Kidney tubule cell (primary cell): ENCODE data around the gene SZT2.

Experiments
- DNase-seq: peaks from one replicate; pipeline ENCODE4 v3.0.0-alpha.2; 2018; ENCODE audit warnings: low spot score

The SZT2 gene

GRCh38 chr1:43423672-43424550, 34.2 kb downstream of the SZT2 start:
- peak; percentile 37 for DNase-seq

DNA sequence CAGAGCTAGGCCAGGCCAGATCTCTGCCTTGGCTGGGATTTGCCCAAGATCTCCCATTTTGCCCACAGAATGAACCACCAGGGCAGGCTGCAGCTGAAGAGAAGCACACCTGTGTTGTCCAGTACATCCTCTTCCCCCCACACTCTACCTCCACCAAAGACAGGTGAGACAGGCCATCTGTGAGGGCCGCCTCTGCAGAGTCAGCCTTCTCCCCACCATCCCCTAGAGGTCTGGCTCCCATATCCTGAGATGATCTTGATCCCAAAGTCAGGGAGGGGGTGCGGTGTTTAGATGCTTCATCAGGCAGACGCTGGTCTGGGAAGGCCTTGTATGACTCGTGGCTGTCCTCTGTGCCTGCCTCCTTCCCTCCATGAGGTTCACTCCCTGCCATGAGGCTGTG, 35.3 kb downstream of the SZT2 start:
- DNase-seq, result no peak

DNA sequence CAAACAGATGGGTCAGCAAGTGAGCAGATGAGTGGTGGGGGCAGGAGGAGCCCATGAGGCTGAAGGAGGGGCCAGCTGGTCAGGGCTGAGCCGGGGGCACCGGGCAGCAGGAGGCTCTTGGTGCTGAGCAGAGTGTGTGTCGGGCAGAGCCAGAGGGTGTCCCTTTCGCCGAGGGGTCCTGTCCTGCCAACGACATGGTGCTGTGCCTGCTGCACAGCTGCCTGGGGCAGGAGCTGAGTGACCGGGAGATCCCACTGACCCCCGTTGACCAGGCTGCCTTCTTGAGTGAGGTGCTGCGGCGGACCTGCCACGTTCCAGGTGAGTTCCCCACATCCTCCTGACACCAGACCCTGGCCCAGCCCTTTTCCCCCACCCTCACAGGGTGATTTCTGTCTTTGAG, 36.5 kb downstream of the SZT2 start:
- no peak for DNase-seq

GRCh38 chr1:43427524-43427923, 37.8 kb downstream of the SZT2 start:
- DNase-seq, result no peak

- DNase-seq, result no peak
Measured at GRCh38 chr1:43427941-43428340, 38.2 kb downstream of the SZT2 start.

- no peak for DNase-seq
Measured at GRCh38 chr1:43430831-43431230, 41.1 kb downstream of the SZT2 start.

DNA sequence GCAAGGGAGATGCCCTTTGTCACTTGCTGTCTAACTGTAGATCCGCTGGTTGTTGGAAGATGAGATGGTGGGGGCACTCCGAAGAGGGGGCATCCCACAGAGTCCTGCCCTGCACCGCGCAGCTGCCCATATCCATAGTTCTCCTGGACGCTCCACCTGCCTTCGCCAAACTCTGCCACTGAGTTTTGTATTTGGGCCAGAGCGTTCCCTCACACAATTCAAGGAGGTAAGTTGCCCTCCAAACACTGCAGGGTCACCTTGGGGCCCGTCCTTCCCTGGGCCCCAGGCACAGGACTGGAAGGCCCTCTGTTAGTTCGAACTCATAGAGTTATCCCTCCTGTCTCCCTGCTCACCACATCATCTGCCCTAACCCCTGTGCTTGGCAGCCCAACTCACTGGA, 42.0 kb downstream of the SZT2 start:
- no peak for DNase-seq

GRCh38 chr1:43432171-43432860, 42.6 kb downstream of the SZT2 start:
- no peak for DNase-seq

DNA sequence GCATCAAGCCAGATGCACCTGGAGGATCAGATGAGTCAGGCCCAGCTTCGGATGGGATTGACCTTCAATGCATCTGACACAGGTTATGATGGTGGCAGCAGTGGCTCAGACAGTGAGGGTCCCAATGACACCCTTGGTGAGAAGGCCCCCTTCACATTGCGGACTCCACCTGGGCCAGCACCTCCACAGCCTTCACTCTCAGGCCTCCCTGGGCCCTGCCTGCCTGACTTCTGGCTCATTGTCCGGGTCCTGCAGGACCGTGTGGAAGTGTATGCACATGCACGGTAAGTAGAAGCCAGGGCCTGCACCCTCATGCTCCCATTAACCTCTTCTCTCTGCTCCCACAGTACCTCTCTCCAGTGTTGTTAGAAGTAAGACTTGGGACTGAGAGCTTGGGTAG, 43.2 kb downstream of the SZT2 start:
- no peak for DNase-seq

DNA sequence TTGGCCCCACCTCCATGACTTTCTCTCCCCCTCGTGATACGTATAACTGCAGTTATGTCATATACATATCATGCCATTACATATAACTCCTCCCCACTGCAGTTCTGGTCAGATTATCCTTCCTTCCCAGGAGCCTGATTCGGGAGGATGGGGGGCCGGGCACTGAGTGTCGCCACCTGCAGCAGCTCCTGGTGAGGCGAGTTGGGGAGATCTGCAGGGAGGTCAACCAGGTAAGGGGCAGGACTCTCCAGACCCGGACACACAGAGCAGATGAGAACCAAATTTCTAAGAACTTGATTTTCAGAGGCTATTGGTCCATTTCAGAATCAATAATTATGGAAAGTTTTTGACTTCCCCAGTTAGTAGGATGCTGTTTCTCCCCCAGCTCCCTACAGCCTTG, 44.6 kb downstream of the SZT2 start:
- no peak for DNase-seq

- DNase-seq, result no peak
Measured at GRCh38 chr1:43435146-43436145, 45.7 kb downstream of the SZT2 start.

DNA sequence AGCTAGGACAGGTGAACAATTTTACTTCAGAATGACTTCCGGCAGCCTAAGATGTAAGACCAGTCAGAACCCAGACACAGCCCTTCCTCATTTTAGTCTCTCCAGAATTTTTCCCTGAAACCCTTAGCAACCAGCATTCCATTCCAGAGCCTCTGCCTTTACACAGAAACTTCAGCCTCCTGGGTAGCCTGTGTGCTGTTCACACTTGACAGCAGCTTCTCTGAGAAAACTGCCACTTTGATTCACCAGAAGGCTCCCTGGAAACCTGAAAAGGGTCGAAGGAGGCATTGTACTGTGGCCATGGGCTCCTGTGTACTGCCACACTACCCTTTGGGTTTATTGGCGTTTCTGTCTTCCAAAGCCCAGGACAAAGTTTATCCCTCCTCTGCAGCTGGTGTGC, 46.7 kb downstream of the SZT2 start:
- DNase-seq, result no peak

- no peak for DNase-seq
Measured at GRCh38 chr1:43437031-43437973, 47.6 kb downstream of the SZT2 start.

- DNase-seq, result no peak
Measured at GRCh38 chr1:43438006-43438405, 48.3 kb downstream of the SZT2 start.

DNA sequence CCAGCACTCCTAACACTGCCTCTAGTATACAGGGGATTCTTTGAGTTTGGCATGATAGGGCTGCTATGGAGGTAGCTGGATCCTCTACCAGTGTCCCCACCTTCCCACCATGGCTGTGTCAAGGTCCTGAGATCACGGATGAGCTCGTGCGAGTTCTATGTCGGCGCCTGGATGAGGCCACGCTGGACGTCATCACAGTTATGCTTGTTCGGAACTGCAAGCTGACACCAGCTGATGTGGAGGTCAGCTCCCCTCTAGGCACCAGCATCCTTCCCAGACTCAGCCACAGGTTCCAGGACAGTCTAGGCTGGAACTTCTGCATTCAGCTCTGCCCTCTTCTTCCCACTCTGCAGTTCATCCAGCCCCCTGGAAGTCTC, 48.9 kb downstream of the SZT2 start:
- DNase-seq, result no peak

GRCh38 chr1:43438953-43439581, 49.4 kb downstream of the SZT2 start:
- no peak for DNase-seq

GRCh38 chr1:43439781-43440180, 50.1 kb downstream of the SZT2 start:
- no peak for DNase-seq

DNA sequence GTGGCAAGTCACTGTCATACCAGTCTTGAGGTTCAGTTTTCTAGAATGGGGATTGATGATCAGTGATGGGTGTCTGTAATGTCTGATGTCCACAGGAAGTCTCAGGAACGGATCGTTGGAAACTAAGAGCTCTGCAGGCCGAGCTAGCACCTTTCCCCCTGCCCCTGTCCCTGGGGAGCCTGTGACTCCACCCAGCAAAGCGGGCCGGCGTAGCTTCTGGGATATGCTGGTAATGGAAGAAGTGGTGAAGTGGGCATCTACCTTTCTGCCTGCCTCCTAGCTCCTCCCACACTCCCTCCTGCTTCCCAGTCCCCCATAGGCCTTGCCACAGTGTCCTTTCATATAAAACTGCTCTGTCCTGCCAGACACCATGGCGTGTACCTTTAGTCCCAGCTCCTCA, 50.7 kb downstream of the SZT2 start:
- no peak for DNase-seq

- no peak for DNase-seq
Measured at GRCh38 chr1:43441166-43441893, 51.6 kb downstream of the SZT2 start.
